Measurements from ENCODE around the gene ELFN1. TPM values are rescaled to one million over a fixed set of nuclear protein-coding genes. Genes with fewer than 3 reads are reported as not detected.

Gene ELFN1
- total RNA-seq, 4 donors from 2014 or later = 0.51 to 6.7 (median 3.6) TPM

DNA sequence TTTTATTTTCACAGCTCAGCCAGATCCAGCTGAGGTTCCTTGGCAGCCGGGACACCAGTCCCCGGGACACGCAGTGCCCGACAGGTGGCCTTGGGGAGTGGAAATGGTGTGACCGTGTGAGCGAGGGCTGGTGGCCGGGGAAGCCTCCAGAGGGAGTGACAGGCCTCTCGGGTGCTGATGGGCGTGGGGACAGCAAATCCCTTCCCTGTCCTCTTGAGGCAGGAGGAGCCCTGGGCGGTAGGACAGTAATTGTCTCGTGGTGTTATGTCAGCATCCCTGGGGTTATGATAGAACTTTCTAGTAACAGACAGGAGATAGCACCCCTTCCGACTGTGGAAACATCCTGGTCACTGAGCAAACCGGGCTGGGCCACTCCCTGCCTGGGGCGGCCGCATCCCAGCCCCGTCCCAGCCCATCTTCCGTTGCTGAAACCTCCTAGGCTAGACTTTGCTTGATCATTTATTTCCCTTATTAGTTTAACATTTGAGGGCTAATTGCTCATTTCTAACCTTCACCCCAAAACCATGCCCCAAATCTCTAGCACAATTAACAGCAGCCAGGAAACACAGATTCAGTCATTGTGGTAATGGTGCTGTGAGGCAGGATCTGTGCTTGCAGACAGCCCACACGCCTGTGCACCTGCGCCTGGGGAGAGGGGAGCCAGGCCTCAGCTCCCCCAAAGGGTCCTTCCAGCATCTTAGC is 63.3 kb downstream of the ELFN1 start:
- H3K27me3 ChIP-seq = no peaks in the 10 kb centered on the region
- TF ChIP-seq, protein P1, sequence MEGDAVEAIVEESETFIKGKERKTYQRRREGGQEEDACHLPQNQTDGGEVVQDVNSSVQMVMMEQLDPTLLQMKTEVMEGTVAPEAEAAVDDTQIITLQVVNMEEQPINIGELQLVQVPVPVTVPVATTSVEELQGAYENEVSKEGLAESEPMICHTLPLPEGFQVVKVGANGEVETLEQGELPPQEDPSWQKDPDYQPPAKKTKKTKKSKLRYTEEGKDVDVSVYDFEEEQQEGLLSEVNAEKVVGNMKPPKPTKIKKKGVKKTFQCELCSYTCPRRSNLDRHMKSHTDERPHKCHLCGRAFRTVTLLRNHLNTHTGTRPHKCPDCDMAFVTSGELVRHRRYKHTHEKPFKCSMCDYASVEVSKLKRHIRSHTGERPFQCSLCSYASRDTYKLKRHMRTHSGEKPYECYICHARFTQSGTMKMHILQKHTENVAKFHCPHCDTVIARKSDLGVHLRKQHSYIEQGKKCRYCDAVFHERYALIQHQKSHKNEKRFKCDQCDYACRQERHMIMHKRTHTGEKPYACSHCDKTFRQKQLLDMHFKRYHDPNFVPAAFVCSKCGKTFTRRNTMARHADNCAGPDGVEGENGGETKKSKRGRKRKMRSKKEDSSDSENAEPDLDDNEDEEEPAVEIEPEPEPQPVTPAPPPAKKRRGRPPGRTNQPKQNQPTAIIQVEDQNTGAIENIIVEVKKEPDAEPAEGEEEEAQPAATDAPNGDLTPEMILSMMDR (IDR thresholded peaks at IDR 0.05) = no peak
- TF ChIP-seq POLR2A (IDR thresholded peaks at IDR 0.05) = no peak

DNA sequence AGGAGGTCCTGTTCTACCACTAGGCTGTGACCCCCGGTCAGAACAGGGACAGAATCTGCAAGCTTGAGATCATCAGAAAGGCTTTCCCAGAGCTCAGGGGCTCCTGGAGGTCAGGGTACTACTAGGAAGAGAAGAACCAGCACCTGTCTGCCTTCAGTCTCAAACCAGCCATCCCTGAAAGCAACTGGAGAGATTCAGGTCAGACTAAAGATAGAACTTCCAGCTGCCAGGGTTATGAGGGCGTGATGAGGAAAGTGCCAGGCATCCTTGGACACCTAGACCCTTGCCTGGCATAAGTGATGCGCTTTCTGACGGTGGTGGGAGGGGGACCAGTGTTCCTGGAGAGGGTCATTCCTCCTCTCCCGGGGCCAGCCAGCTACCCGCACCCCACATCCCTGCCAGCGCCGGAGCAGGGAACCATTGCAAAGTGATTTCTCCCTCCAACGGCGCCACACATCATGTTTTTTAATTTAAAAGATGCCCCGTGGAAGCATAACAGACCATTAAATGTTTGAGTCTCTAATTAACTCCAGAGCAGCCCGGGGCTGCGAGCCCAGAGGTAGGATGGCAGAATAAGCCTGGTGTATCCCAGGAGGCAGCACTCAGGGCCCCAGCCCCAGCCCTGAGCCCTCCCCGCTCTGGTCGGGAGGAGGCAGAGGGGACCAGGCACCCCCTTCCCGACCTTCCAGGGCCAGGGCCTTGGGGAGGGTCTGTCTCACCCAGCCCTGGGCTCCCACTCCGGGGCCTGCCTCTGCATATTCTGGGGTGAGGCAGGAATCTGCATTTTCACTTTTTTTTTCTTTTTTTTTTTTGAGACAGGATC is 64.0 kb downstream of the ELFN1 start:
- DNase-seq = no peak
- H3K4me1 ChIP-seq = no peaks in the 10 kb centered on the region
- no peak for TF ChIP-seq POLR2A (IDR thresholded peaks at IDR 0.05)
- TF ChIP-seq, protein P1 (IDR thresholded peaks at IDR 0.05) = no peak

More for the DNA sequence above, 63.3 kb downstream of the ELFN1 start:
- Histone ChIP-seq H3K4me3 (no peak overlapping the region), H3K9me3 (peaks cover 0 to 5% of the 10 kb centered on the region in 2 donors), H3K4me1 (no peaks in the 10 kb centered on the region), H3K27ac (no peak overlapping the region), H3K36me3 (no peaks in the 10 kb centered on the region)
- DNase-seq = no peak
- intact Hi-C loops (cut with DNase I; ENCODE audit: low total_unique reads) = no loop called here

GRCh38 chr7:1735262-1735661 is 65.2 kb downstream of the ELFN1 start:
- no peak for DNase-seq
- TF ChIP-seq, protein P1 (IDR thresholded peaks at IDR 0.05) = no peak
- no peak for TF ChIP-seq POLR2A (IDR thresholded peaks at IDR 0.05)
- Histone ChIP-seq H3K9me3 (no peaks in the 10 kb centered on the region), H3K27me3 (no peaks in the 10 kb centered on the region), H3K36me3 (no peaks in the 10 kb centered on the region), H3K4me1 (no peaks in the 10 kb centered on the region), H3K4me3 (no peak overlapping the region), H3K27ac (no peak overlapping the region)
- intact Hi-C loops (cut with DNase I; ENCODE audit: low total_unique reads) = no loop called here

More for the DNA sequence above, 64.0 kb downstream of the ELFN1 start:
- Histone ChIP-seq H3K27me3 (no peaks in the 10 kb centered on the region), H3K4me3 (no peak overlapping the region), H3K9me3 (peaks cover 0 to 2% of the 10 kb centered on the region in 2 donors), H3K27ac (no peak overlapping the region), H3K36me3 (no peaks in the 10 kb centered on the region)
- intact Hi-C loops (cut with DNase I; ENCODE audit: low total_unique reads) = no loop called here

GRCh38 chr7:1735806-1736483 is 65.9 kb downstream of the ELFN1 start:
- Histone ChIP-seq H3K36me3 (no peaks in the 10 kb centered on the region), H3K27ac (no peak overlapping the region), H3K27me3 (no peaks in the 10 kb centered on the region), H3K4me3 (no peak overlapping the region), H3K9me3 (no peaks in the 10 kb centered on the region), H3K4me1 (no peaks in the 10 kb centered on the region)
- DNase-seq = no peak
- intact Hi-C loops (cut with DNase I; ENCODE audit: low total_unique reads) = no loop called here
- TF ChIP-seq POLR2A (IDR thresholded peaks at IDR 0.05) = no peak
- TF ChIP-seq, protein P1 (IDR thresholded peaks at IDR 0.05) = no peak

DNA sequence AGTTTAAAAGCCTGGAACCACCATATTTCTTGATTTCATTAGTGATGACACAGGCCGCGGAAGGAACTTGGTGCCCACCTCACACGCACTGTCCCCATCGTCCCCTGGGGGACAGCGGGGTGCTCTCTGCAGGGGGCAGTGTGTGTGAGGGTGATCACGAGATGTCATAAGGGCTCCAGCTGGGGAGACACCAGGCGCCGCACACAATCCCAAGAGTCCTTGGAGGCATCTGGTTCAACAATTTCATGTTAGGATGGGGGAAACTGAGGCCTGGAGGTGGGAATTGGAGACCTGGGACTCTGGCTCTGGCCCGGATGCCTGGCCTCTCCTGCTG is 66.4 kb downstream of the ELFN1 start:
- DNase-seq = no peak
- no peak for TF ChIP-seq POLR2A (IDR thresholded peaks at IDR 0.05)
- TF ChIP-seq, protein P1 (IDR thresholded peaks at IDR 0.05) = no peak
- H3K4me1 ChIP-seq = no peaks in the 10 kb centered on the region
- H3K36me3 ChIP-seq = no peaks in the 10 kb centered on the region
- intact Hi-C loops (cut with DNase I; ENCODE audit: low total_unique reads) = no loop called here
- no peaks in the 10 kb centered on the region for H3K9me3 ChIP-seq
- H3K27me3 ChIP-seq = no peaks in the 10 kb centered on the region
- H3K4me3 ChIP-seq = no peak overlapping the region
- no peak overlapping the region for H3K27ac ChIP-seq

Data from uterus (tissue), 4 donors.